ENCODE results near the gene SLC41A3. TPM values are rescaled to one million over a fixed set of nuclear protein-coding genes. Genes with fewer than 3 reads are reported as not detected.

Gene SLC41A3
- total RNA-seq, 1 donor from 2014 or later = 52.3 TPM

GRCh38 chr3:126112531-126113237 is 28.8 kb upstream of the SLC41A3 start:
- H3K4me1 Mint-ChIP-seq (ENCODE audit: unreplicated experiment) = no peaks in the 10 kb centered on the region
- no peak overlapping the region for H3K4me3 Mint-ChIP-seq (ENCODE audit: unreplicated experiment)
- H3K36me3 Mint-ChIP-seq (ENCODE audit: low read depth, unreplicated experiment) = no peaks in the 10 kb centered on the region
- H3K27me3 Mint-ChIP-seq (ENCODE audit: unreplicated experiment) = peaks cover 12% of the 10 kb centered on the region
- no peaks in the 10 kb centered on the region for H3K9me3 Mint-ChIP-seq (ENCODE audit: unreplicated experiment)
- TF ChIP-seq CTCF (IDR thresholded peaks at IDR 0.05; ENCODE audit: unreplicated experiment) = no peak
- no peak overlapping the region for H3K27ac Mint-ChIP-seq (ENCODE audit: unreplicated experiment)
- no peak for DNase-seq (ENCODE audit: low spot score)

GRCh38 chr3:126111566-126112475 is 27.9 kb upstream of the SLC41A3 start:
- Mint-ChIP-seq H3K9me3 (ENCODE audit: unreplicated experiment) (no peaks in the 10 kb centered on the region), H3K27me3 (ENCODE audit: unreplicated experiment) (peaks cover 12% of the 10 kb centered on the region), H3K4me3 (ENCODE audit: unreplicated experiment) (no peak overlapping the region), H3K27ac (ENCODE audit: unreplicated experiment) (no peak overlapping the region), H3K4me1 (ENCODE audit: unreplicated experiment) (no peaks in the 10 kb centered on the region), H3K36me3 (ENCODE audit: low read depth, unreplicated experiment) (no peaks in the 10 kb centered on the region)
- no peak for DNase-seq (ENCODE audit: low spot score)
- no peak for TF ChIP-seq CTCF (IDR thresholded peaks at IDR 0.05; ENCODE audit: unreplicated experiment)

DNA sequence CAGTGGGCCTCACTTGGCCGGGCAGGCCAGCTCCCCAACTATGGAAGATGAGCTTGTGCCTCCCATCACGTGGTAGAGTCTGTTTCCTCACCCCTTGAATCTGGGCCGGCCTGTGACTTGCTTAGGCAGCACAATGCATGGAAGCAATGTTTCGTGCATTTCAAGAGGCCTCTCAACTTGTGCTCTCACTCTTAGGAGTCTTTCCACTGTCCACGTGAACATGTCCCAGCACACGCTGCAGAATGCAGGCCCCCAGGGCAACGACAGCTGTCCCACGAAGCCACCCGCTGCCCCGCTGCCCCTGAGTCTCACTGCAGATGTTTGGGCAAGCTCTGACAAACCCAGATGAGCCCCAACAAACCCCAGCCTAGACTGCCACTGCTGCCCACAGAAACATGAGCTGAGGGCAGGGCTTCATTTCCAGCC is 27.2 kb upstream of the SLC41A3 start:
- Mint-ChIP-seq H3K27me3 (ENCODE audit: unreplicated experiment) (peaks cover 15% of the 10 kb centered on the region), H3K9me3 (ENCODE audit: unreplicated experiment) (no peaks in the 10 kb centered on the region), H3K4me3 (ENCODE audit: unreplicated experiment) (no peak overlapping the region), H3K4me1 (ENCODE audit: unreplicated experiment) (no peaks in the 10 kb centered on the region), H3K27ac (ENCODE audit: unreplicated experiment) (no peak overlapping the region), H3K36me3 (ENCODE audit: low read depth, unreplicated experiment) (no peaks in the 10 kb centered on the region)
- DNase-seq (ENCODE audit: low spot score) = no peak
- no peak for TF ChIP-seq CTCF (IDR thresholded peaks at IDR 0.05; ENCODE audit: unreplicated experiment)

- DNase-seq (ENCODE audit: low spot score) = no peak
- H3K27me3 Mint-ChIP-seq (ENCODE audit: unreplicated experiment) = peaks cover 15% of the 10 kb centered on the region
- no peak overlapping the region for H3K4me3 Mint-ChIP-seq (ENCODE audit: unreplicated experiment)
- no peaks in the 10 kb centered on the region for H3K4me1 Mint-ChIP-seq (ENCODE audit: unreplicated experiment)
- no peak for TF ChIP-seq CTCF (IDR thresholded peaks at IDR 0.05; ENCODE audit: unreplicated experiment)
- no peaks in the 10 kb centered on the region for H3K36me3 Mint-ChIP-seq (ENCODE audit: low read depth, unreplicated experiment)
- no peak overlapping the region for H3K27ac Mint-ChIP-seq (ENCODE audit: unreplicated experiment)
- H3K9me3 Mint-ChIP-seq (ENCODE audit: unreplicated experiment) = no peaks in the 10 kb centered on the region
Observed at GRCh38 chr3:126110431-126111125, 26.7 kb upstream of the SLC41A3 start.
